ENCODE data around the gene CCDC80. TPM values are rescaled to one million over a fixed set of nuclear protein-coding genes. Genes with fewer than 3 reads are reported as not detected.
A peak's percentile ranks its signal among the peaks of the same experiment; 100 is the strongest.

Gene CCDC80
- total RNA-seq, 1 experiment from 2014 or later: 26.2 TPM

DNA sequence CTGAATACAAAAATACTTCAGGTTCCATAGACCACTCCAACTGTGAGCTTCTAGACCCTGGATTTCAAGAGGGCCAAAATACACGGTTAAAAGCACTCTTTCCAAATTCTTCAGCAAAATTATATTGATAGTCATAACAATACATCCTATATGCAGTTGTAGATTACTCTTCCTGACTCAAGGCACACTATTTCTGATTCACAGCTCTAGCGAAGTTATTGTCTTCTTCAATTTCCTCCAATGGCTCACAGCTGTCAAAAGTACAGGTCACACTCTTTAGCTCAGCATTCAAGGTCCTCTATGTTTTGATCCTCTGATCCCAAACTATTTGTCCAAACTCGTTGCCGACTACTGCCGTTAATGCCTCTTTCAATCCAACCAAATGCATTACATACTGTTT, 13.5 kb upstream of the CCDC80 start:
- Histone ChIP-seq H3K9me3 (no peaks in the 10 kb centered on the region), H3K36me3 (ENCODE audit: control insufficient read depth, insufficient read depth, low read length) (no peaks in the 10 kb centered on the region), H3K4me1 (peaks cover 15% of the 10 kb centered on the region), H3K27me3 (replicated peaks; ENCODE audit: control insufficient read depth, insufficient read depth, low read length) (no peaks in the 10 kb centered on the region), H3K4me3 (ENCODE audit: low read depth, low read length) (no peak overlapping the region)
- no peak for DNase-seq
- H3K4me1 Mint-ChIP-seq (ENCODE audit: low read depth, unreplicated experiment): peaks cover 19% of the 10 kb centered on the region
- no peak overlapping the region for H3K4me3 Mint-ChIP-seq (ENCODE audit: unreplicated experiment)
- no TSS peak for BruUV-seq (replicated peaks)
- peaks cover 27% of the 10 kb centered on the region for H3K9me3 Mint-ChIP-seq (ENCODE audit: unreplicated experiment)
- TF ChIP-seq, protein P1, sequence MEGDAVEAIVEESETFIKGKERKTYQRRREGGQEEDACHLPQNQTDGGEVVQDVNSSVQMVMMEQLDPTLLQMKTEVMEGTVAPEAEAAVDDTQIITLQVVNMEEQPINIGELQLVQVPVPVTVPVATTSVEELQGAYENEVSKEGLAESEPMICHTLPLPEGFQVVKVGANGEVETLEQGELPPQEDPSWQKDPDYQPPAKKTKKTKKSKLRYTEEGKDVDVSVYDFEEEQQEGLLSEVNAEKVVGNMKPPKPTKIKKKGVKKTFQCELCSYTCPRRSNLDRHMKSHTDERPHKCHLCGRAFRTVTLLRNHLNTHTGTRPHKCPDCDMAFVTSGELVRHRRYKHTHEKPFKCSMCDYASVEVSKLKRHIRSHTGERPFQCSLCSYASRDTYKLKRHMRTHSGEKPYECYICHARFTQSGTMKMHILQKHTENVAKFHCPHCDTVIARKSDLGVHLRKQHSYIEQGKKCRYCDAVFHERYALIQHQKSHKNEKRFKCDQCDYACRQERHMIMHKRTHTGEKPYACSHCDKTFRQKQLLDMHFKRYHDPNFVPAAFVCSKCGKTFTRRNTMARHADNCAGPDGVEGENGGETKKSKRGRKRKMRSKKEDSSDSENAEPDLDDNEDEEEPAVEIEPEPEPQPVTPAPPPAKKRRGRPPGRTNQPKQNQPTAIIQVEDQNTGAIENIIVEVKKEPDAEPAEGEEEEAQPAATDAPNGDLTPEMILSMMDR (IDR thresholded peaks at IDR 0.05; ENCODE audit: insufficient read depth in 1 of 2, low read depth in 1 of 2, low read length in 1 of 2, severe bottlenecking in 1 of 2, unreplicated experiment in 1 of 2): no peak
- CTCF ChIA-PET: interaction anchor here (1.0 kb wide), 1 partner anchor 159 kb away, joined by 3 read pairs; no protein-coding TSS in a partner anchor
- no peaks in the 10 kb centered on the region for H3K27me3 Mint-ChIP-seq (ENCODE audit: insufficient read depth, unreplicated experiment)
- POLR2A ChIA-PET: no interaction called here
- intact Hi-C loops (cut with micrococcal nuclease; ENCODE audit: unreplicated experiment): no loop called here
- H3K27ac Mint-ChIP-seq (ENCODE audit: unreplicated experiment): no peak overlapping the region
- H3K36me3 Mint-ChIP-seq (ENCODE audit: insufficient read depth, unreplicated experiment): no peaks in the 10 kb centered on the region

DNA sequence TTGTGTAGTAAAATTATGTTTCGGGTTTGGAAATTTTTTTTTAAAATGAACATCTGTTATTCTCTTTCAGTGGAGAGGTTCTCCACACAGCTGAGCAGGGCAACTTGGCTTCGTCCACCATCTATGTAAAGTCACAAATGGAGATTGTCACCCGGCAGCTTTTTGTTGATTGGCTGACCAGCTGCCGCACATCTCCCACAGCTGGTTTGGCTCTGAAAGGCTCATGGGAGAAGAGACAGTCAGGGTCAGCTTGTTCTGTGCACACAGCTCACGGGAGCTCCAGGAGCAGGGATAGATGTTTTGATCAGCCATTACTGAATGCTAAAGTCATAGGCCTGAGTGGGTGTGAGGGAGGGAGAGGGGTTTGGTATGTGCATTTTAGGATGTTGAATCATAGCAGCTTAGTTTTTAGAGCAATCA, 12.9 kb upstream of the CCDC80 start:
- H3K36me3 Mint-ChIP-seq (ENCODE audit: insufficient read depth, unreplicated experiment): no peaks in the 10 kb centered on the region
- CTCF ChIA-PET: interaction anchor here (0.7 to 1.0 kb wide), 2 partner anchors 39 to 160 kb away, joined by 3 read pairs; no protein-coding TSS in a partner anchor
- H3K9me3 Mint-ChIP-seq (ENCODE audit: unreplicated experiment): peaks cover 27% of the 10 kb centered on the region
- Histone ChIP-seq H3K4me3 (ENCODE audit: low read depth, low read length) (no peak overlapping the region), H3K36me3 (ENCODE audit: control insufficient read depth, insufficient read depth, low read length) (no peaks in the 10 kb centered on the region), H3K27me3 (replicated peaks; ENCODE audit: control insufficient read depth, insufficient read depth, low read length) (no peaks in the 10 kb centered on the region), H3K4me1 (peaks cover 15% of the 10 kb centered on the region), H3K9me3 (no peaks in the 10 kb centered on the region)
- peaks cover 19% of the 10 kb centered on the region for H3K4me1 Mint-ChIP-seq (ENCODE audit: low read depth, unreplicated experiment)
- peak overlapping the region; percentile 57 for H3K27ac Mint-ChIP-seq (ENCODE audit: unreplicated experiment)
- TF ChIP-seq, protein P1 (IDR thresholded peaks at IDR 0.05; ENCODE audit: insufficient read depth in 1 of 2, low read depth in 1 of 2, low read length in 1 of 2, severe bottlenecking in 1 of 2, unreplicated experiment in 1 of 2): no peak
- intact Hi-C loops (cut with micrococcal nuclease; ENCODE audit: unreplicated experiment): no loop called here
- no peak for DNase-seq
- POLR2A ChIA-PET: no interaction called here
- no peaks in the 10 kb centered on the region for H3K27me3 Mint-ChIP-seq (ENCODE audit: insufficient read depth, unreplicated experiment)
- no peak overlapping the region for H3K4me3 Mint-ChIP-seq (ENCODE audit: unreplicated experiment)
- BruUV-seq (replicated peaks): no TSS peak

DNA sequence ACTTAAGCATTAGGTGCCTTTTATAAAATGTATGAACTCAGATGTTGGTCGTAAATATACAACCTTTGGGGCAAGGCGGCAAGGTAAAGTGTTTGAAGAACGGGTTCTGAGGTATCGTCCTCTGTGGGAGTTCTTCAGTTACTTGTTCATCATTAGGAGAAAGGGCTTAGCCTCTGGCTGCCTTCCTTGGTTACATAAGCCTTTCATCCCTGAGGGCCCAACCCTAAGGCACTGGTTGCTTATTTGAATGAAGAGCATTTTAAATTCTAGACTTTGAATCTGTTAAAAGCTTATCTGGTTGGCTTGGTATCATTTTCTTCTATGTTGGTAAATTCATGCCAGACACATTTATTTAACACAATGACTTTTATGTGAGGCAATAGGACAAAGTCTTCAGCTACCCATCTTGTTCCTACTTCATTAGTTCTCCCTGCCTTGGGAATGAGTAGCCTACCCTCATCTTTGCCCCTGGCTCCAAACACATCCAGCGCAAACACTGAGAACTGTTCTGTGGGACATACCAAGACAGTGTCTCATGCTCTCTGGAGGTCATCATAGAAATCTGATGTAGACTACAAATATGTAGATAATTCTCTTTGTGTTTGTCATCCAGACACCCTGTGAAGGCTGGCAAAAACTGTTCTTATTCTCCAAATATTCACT, 12.4 kb upstream of the CCDC80 start:
- no peak overlapping the region for H3K4me3 Mint-ChIP-seq (ENCODE audit: unreplicated experiment)
- BruUV-seq (replicated peaks): no TSS peak
- H3K9me3 Mint-ChIP-seq (ENCODE audit: unreplicated experiment): peaks cover 27% of the 10 kb centered on the region
- Histone ChIP-seq H3K27me3 (replicated peaks; ENCODE audit: control insufficient read depth, insufficient read depth, low read length) (no peaks in the 10 kb centered on the region), H3K4me3 (ENCODE audit: low read depth, low read length) (no peak overlapping the region), H3K36me3 (ENCODE audit: control insufficient read depth, insufficient read depth, low read length) (no peaks in the 10 kb centered on the region), H3K4me1 (peaks cover 15% of the 10 kb centered on the region), H3K9me3 (no peaks in the 10 kb centered on the region)
- peaks cover 19% of the 10 kb centered on the region for H3K4me1 Mint-ChIP-seq (ENCODE audit: low read depth, unreplicated experiment)
- peak overlapping the region; percentile 57 for H3K27ac Mint-ChIP-seq (ENCODE audit: unreplicated experiment)
- CTCF ChIA-PET: interaction anchor here (0.7 kb wide), 1 partner anchor 40 kb away, joined by 3 read pairs; no protein-coding TSS in a partner anchor
- POLR2A ChIA-PET: no interaction called here
- no peaks in the 10 kb centered on the region for H3K27me3 Mint-ChIP-seq (ENCODE audit: insufficient read depth, unreplicated experiment)
- no peaks in the 10 kb centered on the region for H3K36me3 Mint-ChIP-seq (ENCODE audit: insufficient read depth, unreplicated experiment)
- peak; percentile 41 to 63 for DNase-seq
- intact Hi-C loops (cut with micrococcal nuclease; ENCODE audit: unreplicated experiment): no loop called here
- TF ChIP-seq, protein P1 (IDR thresholded peaks at IDR 0.05; ENCODE audit: insufficient read depth in 1 of 2, low read depth in 1 of 2, low read length in 1 of 2, severe bottlenecking in 1 of 2, unreplicated experiment in 1 of 2): no peak
